BJ (cell line): ENCODE measurements around the gene TCF4. TPM values are rescaled to one million over a fixed set of nuclear protein-coding genes. Genes with fewer than 3 reads are reported as not detected.

Experiments used
- CTCF ChIA-PET: fragments of 350-600 bp; formaldehyde crosslinking; extraction: SDS; loops from one replicate; lab custom pipeline; 2021; ENCODE audit warnings: antibody characterized with exemption, inconsistent platforms; lab: Yijun Ruan, JAX
- POLR2A ChIA-PET: fragments of 300-600 bp; sonication (Branson Sonifier 250); formaldehyde crosslinking; extraction: SDS; loops from one replicate; lab custom pipeline; 2021; ENCODE audit warnings: antibody characterized with exemption; lab: Charles Lee
- DNase-seq: peaks from one replicate; pipeline ENCODE4 v3.0.0-alpha.2; 2011; ENCODE audit warnings: low read depth
- H3K27me3 ChIP-seq: 2 replicates; pipeline ENCODE4 v1.6.0; 2011; ENCODE audit warnings: low read length; ENCODE audit not compliant: control insufficient read depth, insufficient read depth
- H3K36me3 ChIP-seq: 2 replicates; pipeline ENCODE4 v1.5.1; 2011; ENCODE audit warnings: low read length; ENCODE audit not compliant: control insufficient read depth, insufficient read depth
- H3K4me3 ChIP-seq: 2 replicates; pipeline ENCODE4 v1.5.1; 2011; ENCODE audit warnings: low read depth, mild to moderate bottlenecking, control low read depth, low read length
- polyA plus RNA-seq: library from polyadenylated mRNA; depleted of rRNA; stranded (reverse); fragments of >200 nt; gene quantifications from 2 replicates; pipeline ENCODE4 v1.2.3, GENCODE V29; 2011
- TF ChIP-seq, protein P1 (sequence below): IDR thresholded peaks from 2 replicates; pipeline ENCODE4 v1.5.1; 2011; ENCODE audit warnings: low read depth, mild to moderate bottlenecking, control low read depth, inconsistent platforms, low read length, moderate library complexity; ENCODE audit not compliant: insufficient read depth

The TCF4 gene
- polyA plus RNA-seq, 1 experiment, result 65.8 TPM

- Histone ChIP-seq H3K36me3 (no peaks in the 10 kb centered on the region), H3K27me3 (no peaks in the 10 kb centered on the region), H3K4me3 (no peak overlapping the region)
- CTCF ChIA-PET, result no interaction called here
- DNase-seq, result no peak
- TF ChIP-seq, protein P1, sequence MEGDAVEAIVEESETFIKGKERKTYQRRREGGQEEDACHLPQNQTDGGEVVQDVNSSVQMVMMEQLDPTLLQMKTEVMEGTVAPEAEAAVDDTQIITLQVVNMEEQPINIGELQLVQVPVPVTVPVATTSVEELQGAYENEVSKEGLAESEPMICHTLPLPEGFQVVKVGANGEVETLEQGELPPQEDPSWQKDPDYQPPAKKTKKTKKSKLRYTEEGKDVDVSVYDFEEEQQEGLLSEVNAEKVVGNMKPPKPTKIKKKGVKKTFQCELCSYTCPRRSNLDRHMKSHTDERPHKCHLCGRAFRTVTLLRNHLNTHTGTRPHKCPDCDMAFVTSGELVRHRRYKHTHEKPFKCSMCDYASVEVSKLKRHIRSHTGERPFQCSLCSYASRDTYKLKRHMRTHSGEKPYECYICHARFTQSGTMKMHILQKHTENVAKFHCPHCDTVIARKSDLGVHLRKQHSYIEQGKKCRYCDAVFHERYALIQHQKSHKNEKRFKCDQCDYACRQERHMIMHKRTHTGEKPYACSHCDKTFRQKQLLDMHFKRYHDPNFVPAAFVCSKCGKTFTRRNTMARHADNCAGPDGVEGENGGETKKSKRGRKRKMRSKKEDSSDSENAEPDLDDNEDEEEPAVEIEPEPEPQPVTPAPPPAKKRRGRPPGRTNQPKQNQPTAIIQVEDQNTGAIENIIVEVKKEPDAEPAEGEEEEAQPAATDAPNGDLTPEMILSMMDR, result no peak
- POLR2A ChIA-PET, result no interaction called here
Observed at GRCh38 chr18:55555395-55556027, 32.5 kb downstream of the TCF4 start.

DNA sequence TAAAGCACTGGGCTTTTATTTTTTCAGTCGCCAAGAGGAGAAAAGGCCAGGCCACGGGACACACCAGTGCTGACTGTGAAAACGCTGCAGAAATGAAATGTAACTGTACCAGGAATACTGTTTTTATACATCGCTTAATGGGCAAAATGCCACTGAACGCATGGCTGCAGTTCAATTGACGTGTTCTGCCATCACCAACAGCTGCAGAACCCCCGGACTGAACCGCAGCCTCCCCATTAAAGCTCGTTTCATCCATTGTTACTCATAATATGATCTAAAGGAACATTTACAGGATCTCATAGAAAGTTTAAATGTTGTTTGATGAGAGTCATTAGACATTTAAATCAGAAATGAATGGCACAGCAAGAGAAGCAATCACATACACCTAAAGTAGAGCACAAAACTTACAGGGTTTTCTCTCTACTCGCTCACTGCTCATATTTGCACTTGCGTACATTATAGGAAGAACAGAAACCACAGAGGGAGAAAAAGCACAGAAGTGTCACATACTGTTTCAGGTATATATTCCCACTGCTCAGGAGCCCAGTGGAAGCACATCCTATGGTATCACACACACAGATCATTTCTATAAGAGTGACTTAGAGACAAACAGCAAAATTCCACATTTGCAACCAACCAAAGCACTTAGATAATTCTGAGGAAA, 35.3 kb downstream of the TCF4 start:
- no peaks in the 10 kb centered on the region for H3K27me3 ChIP-seq
- ChIA-PET POLR2A (no interaction called here), CTCF (no interaction called here)
- TF ChIP-seq, protein P1, result no peak
- DNase-seq, result no peak
- H3K4me3 ChIP-seq, result no peak overlapping the region
- no peaks in the 10 kb centered on the region for H3K36me3 ChIP-seq

DNA sequence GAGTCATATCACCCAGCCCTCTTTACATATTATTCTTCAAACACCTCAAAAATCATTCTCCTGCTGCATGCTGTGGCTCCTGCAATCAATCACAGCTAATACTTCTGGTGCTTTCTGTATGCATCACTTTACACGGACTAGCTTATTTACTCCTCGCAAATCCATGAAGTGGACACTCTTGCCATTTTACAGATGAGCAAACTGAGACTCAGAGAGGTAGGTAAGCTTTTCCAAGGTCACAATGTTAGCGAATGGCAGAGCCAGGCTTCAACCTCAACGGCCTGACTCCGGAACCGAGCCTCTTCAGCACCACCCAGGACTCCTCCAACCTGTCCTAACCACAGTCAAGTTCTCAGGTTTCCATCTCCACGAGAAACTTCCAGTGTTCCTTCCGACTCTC, 36.8 kb downstream of the TCF4 start:
- no peaks in the 10 kb centered on the region for H3K27me3 ChIP-seq
- DNase-seq, result no peak
- CTCF ChIA-PET, result no interaction called here
- POLR2A ChIA-PET, result no interaction called here
- no peak overlapping the region for H3K4me3 ChIP-seq
- no peaks in the 10 kb centered on the region for H3K36me3 ChIP-seq
- TF ChIP-seq, protein P1, result no peak

DNA sequence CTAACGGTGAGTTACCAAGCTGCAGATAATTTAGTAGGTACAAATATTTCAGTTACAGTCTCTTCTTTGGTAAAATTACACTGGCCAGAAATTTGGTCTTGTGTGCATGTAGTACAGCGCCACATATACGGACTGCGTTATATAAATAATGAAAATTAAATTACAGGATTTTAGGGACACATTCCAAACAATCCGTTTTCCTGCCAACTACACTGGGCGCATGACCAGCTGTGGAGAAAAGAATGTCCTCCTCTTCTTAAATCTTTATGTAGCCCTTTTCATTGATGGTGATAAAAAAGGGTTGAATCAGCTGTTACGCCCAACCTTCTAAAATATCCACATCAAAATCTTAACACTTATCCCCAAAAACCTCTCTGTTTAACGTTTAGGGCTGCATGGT, 37.5 kb downstream of the TCF4 start:
- no peaks in the 10 kb centered on the region for H3K27me3 ChIP-seq
- no peak overlapping the region for H3K4me3 ChIP-seq
- ChIA-PET CTCF (no interaction called here), POLR2A (no interaction called here)
- no peak for DNase-seq
- TF ChIP-seq, protein P1, result no peak
- H3K36me3 ChIP-seq, result no peaks in the 10 kb centered on the region

DNA sequence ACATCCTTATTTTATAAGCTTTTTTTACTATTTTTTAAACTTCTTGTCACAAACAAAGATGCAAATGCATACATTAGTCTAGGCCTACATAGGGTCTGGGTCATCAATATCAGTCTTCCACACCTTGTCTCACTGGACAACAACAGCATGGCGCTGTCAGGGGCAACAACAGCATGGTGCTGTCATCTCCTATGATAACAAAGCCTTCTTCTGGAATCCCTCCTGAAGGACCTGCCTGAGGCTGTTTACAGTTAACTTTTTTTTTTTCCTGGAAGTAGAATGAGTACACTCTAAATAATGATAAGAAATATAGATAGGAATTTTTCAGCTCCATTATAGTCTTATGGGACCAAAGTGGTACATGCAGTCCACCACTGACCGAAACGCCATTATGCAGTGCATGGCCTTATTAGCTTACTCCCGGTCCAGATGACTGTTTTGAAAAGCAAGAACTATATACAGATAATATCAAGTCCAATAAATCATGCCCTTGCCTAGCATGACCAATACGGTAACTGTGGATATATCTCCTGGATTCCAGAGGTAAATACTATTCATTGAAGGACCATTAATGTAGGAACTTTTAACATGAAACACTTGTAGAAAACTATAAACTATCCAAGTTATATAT, 38.4 kb downstream of the TCF4 start:
- Histone ChIP-seq H3K27me3 (no peaks in the 10 kb centered on the region), H3K36me3 (no peaks in the 10 kb centered on the region), H3K4me3 (no peak overlapping the region)
- DNase-seq, result no peak
- TF ChIP-seq, protein P1, result no peak
- ChIA-PET POLR2A (no interaction called here), CTCF (interaction anchor here (0.6 kb wide), 1 partner anchor 802 kb away, joined by 3 read pairs; no protein-coding TSS in a partner anchor)
